ENCODE results near the gene DEDD. TPM values are rescaled to one million over a fixed set of nuclear protein-coding genes. Genes with fewer than 3 reads are reported as not detected.

The DEDD gene
- total and polyA plus RNA-seq, 2 of the 13 experiments (the other 11 are each of a cell fraction or from before 2014, with no cell fraction given), result 12.6 to 27.8 TPM

DNA sequence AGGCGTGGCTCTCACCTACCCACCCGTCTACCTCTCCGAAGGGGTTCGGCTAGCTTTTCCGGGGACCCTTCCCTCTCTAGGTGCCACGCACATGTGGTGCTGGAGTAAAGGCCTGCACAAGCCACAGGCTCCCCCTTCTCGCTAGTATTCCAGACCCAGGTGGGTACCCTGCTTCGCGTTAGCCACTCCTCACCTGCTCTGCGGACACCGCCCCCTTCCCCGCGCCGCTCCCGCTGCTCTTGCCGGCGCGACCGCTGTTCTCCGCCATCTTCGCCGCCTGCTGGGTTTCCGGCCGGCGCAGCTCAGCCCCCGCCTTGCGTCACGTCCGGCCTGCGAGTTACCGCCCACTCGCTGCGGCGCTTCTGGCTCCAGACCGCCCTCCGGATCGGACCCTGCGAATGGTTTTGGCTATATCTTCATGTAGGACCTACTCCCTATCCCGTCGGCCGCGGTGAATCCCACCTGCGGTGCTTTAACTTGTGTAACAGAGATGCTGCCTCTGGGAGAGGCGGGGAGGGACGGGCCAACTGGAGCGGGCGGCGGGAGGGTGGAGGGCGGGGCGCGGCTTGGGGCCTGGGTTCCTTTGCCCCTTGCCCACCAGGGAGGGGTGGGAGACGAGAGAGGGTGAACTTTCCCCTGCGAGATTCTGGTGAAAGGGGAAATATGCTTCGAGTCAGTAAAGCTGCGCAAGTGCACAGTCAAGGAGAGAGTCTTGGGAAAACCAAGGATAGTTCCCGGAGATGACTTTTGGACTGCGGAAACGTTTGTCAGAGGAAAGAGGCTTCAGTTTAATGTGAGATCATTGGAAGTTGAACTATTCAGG, 14.5 kb downstream of the DEDD start, which contains the start of the genes NIT1 and PFDN2 (continued):
- TF ChIP-seq, protein P1, sequence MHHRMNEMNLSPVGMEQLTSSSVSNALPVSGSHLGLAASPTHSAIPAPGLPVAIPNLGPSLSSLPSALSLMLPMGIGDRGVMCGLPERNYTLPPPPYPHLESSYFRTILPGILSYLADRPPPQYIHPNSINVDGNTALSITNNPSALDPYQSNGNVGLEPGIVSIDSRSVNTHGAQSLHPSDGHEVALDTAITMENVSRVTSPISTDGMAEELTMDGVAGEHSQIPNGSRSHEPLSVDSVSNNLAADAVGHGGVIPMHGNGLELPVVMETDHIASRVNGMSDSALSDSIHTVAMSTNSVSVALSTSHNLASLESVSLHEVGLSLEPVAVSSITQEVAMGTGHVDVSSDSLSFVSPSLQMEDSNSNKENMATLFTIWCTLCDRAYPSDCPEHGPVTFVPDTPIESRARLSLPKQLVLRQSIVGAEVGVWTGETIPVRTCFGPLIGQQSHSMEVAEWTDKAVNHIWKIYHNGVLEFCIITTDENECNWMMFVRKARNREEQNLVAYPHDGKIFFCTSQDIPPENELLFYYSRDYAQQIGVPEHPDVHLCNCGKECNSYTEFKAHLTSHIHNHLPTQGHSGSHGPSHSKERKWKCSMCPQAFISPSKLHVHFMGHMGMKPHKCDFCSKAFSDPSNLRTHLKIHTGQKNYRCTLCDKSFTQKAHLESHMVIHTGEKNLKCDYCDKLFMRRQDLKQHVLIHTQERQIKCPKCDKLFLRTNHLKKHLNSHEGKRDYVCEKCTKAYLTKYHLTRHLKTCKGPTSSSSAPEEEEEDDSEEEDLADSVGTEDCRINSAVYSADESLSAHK (CRISPR knock-in tag; IDR thresholded peaks at IDR 0.05; ENCODE audit: borderline replicate concordance), result no peak
- peak; percentile 42; the same call in 1 of the 2 replicates for TF ChIP-seq CBX5 (CRISPR knock-in tag; IDR thresholded peaks at IDR 0.05; ENCODE audit: borderline replicate concordance)
- no peak for TF ChIP-seq HNRNPH1 (optimal IDR thresholded peaks at IDR 0.05; ENCODE audit: low read depth, low read length)
- TF ChIP-seq ZNF768 (CRISPR knock-in tag; IDR thresholded peaks at IDR 0.05), result peak; percentile 58; the same call in 1 of the 2 replicates
- no peak for TF ChIP-seq PAWR (CRISPR knock-in tag; IDR thresholded peaks at IDR 0.05; ENCODE audit: borderline replicate concordance)
- TF ChIP-seq ZNF878 (CRISPR knock-in tag; IDR thresholded peaks at IDR 0.05), result no peak
- no peak for TF ChIP-seq EEA1 (CRISPR knock-in tag; IDR thresholded peaks at IDR 0.05; ENCODE audit: borderline replicate concordance)
- TF ChIP-seq, protein P2, sequence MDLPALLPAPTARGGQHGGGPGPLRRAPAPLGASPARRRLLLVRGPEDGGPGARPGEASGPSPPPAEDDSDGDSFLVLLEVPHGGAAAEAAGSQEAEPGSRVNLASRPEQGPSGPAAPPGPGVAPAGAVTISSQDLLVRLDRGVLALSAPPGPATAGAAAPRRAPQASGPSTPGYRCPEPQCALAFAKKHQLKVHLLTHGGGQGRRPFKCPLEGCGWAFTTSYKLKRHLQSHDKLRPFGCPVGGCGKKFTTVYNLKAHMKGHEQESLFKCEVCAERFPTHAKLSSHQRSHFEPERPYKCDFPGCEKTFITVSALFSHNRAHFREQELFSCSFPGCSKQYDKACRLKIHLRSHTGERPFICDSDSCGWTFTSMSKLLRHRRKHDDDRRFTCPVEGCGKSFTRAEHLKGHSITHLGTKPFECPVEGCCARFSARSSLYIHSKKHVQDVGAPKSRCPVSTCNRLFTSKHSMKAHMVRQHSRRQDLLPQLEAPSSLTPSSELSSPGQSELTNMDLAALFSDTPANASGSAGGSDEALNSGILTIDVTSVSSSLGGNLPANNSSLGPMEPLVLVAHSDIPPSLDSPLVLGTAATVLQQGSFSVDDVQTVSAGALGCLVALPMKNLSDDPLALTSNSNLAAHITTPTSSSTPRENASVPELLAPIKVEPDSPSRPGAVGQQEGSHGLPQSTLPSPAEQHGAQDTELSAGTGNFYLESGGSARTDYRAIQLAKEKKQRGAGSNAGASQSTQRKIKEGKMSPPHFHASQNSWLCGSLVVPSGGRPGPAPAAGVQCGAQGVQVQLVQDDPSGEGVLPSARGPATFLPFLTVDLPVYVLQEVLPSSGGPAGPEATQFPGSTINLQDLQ (CRISPR knock-in tag; IDR thresholded peaks at IDR 0.05), result no peak
- TF ChIP-seq, protein P3, sequence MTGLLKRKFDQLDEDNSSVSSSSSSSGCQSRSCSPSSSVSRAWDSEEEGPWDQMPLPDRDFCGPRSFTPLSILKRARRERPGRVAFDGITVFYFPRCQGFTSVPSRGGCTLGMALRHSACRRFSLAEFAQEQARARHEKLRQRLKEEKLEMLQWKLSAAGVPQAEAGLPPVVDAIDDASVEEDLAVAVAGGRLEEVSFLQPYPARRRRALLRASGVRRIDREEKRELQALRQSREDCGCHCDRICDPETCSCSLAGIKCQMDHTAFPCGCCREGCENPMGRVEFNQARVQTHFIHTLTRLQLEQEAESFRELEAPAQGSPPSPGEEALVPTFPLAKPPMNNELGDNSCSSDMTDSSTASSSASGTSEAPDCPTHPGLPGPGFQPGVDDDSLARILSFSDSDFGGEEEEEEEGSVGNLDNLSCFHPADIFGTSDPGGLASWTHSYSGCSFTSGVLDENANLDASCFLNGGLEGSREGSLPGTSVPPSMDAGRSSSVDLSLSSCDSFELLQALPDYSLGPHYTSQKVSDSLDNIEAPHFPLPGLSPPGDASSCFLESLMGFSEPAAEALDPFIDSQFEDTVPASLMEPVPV (CRISPR knock-in tag; IDR thresholded peaks at IDR 0.05), result peak; percentile 64; the same call in 1 of the 2 replicates
- TF ChIP-seq SMAD1 (CRISPR knock-in tag; IDR thresholded peaks at IDR 0.05; ENCODE audit: borderline replicate concordance, low read depth), result no peak
- TF ChIP-seq, protein P4, sequence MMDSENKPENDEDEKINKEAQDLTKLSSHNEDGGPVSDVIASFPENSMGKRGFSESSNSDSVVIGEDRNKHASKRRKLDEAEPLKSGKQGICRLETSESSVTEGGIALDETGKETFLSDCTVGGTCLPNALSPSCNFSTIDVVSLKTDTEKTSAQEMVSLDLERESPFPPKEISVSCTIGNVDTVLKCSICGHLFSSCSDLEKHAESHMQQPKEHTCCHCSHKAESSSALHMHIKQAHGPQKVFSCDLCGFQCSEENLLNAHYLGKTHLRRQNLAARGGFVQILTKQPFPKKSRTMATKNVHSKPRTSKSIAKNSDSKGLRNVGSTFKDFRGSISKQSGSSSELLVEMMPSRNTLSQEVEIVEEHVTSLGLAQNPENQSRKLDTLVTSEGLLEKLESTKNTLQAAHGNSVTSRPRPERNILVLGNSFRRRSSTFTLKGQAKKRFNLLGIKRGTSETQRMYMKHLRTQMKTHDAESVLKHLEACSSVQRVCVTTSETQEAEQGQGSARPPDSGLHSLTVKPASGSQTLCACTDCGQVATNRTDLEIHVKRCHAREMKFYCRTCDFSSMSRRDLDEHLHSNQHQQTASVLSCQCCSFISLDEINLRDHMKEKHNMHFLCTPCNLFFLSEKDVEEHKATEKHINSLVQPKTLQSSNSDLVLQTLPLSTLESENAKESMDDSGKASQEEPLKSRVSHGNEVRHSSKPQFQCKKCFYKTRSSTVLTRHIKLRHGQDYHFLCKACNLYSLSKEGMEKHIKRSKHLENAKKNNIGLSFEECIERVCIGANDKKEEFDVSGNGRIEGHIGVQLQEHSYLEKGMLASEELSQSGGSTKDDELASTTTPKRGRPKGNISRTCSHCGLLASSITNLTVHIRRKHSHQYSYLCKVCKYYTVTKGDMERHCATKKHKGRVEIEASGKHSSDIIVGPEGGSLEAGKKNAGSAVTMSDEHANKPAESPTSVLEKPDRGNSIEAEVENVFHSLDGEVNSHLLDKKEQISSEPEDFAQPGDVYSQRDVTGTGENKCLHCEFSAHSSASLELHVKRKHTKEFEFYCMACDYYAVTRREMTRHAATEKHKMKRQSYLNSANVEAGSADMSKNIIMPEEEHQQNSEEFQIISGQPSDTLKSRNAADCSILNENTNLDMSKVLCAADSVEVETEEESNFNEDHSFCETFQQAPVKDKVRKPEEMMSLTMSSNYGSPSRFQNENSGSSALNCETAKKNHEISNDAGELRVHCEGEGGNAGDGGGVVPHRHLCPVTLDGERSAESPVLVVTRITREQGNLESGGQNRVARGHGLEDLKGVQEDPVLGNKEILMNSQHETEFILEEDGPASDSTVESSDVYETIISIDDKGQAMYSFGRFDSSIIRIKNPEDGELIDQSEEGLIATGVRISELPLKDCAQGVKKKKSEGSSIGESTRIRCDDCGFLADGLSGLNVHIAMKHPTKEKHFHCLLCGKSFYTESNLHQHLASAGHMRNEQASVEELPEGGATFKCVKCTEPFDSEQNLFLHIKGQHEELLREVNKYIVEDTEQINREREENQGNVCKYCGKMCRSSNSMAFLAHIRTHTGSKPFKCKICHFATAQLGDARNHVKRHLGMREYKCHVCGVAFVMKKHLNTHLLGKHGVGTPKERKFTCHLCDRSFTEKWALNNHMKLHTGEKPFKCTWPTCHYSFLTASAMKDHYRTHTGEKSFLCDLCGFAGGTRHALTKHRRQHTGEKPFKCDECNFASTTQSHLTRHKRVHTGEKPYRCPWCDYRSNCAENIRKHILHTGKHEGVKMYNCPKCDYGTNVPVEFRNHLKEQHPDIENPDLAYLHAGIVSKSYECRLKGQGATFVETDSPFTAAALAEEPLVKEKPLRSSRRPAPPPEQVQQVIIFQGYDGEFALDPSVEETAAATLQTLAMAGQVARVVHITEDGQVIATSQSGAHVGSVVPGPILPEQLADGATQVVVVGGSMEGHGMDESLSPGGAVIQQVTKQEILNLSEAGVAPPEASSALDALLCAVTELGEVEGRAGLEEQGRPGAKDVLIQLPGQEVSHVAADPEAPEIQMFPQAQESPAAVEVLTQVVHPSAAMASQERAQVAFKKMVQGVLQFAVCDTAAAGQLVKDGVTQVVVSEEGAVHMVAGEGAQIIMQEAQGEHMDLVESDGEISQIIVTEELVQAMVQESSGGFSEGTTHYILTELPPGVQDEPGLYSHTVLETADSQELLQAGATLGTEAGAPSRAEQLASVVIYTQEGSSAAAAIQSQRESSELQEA (CRISPR knock-in tag; IDR thresholded peaks at IDR 0.05; ENCODE audit: not compliant biosample characterization), result no peak
- TF ChIP-seq PCBP2 (optimal IDR thresholded peaks at IDR 0.05; ENCODE audit: low read depth, low read length, poor library complexity, severe bottlenecking), result no peak

Data from HepG2 (cell line).